ENCODE results near the gene NALF2.

DNA sequence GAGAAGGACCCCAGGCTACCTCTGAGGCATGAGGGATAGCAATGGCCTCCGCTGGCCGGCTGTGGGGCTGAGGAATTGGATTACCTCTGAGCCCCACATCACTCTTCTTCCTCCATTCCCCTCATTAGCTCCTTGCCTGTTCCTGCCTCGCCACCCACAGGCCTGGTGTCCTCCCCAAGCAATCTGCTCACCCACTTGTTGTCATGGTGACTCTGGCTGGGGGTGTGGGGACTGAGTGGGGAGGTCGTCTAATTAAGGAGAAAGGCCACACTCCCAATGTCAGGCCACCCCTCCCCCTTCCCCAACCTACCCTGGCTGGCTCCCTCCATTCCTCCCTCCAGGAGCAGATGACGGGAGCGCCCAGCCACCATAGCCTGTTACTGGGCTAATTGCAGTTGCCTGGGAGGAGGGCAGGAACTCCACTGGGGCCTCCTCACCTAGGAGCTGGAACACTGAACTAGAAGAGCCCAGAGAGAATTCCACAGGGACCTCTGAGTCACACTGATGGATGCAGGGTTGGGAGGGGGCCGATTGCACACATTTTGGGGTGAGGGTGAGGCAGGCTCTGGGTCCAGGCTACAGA lies 20.7 kb downstream of the NALF2 start:
- TF ChIP-seq, protein P1, sequence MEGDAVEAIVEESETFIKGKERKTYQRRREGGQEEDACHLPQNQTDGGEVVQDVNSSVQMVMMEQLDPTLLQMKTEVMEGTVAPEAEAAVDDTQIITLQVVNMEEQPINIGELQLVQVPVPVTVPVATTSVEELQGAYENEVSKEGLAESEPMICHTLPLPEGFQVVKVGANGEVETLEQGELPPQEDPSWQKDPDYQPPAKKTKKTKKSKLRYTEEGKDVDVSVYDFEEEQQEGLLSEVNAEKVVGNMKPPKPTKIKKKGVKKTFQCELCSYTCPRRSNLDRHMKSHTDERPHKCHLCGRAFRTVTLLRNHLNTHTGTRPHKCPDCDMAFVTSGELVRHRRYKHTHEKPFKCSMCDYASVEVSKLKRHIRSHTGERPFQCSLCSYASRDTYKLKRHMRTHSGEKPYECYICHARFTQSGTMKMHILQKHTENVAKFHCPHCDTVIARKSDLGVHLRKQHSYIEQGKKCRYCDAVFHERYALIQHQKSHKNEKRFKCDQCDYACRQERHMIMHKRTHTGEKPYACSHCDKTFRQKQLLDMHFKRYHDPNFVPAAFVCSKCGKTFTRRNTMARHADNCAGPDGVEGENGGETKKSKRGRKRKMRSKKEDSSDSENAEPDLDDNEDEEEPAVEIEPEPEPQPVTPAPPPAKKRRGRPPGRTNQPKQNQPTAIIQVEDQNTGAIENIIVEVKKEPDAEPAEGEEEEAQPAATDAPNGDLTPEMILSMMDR (IDR thresholded peaks at IDR 0.05), result no peak
- no peak for TF ChIP-seq EZH2 (IDR thresholded peaks at IDR 0.05; ENCODE audit: borderline replicate concordance, insufficient read depth, low read depth, low read length, poor library complexity, severe bottlenecking)
